Mesothelial cell of epicardium (in vitro differentiated cells): Measurements from ENCODE around the gene TMPRSS6. TPM values are rescaled to one million over a fixed set of nuclear protein-coding genes. Genes with fewer than 3 reads are reported as not detected.

Source experiments
- DNase-seq, 2 experiments: peaks; one replicate each; pipeline ENCODE4 v3.0.0; 2021; ENCODE audit warnings: low spot score in 2 of 2; ENCODE audit not compliant: unreplicated experiment in 2 of 2
- H3K27ac Mint-ChIP-seq: 2 replicates; pipeline ENCODE4 v1.8.0; 2021; ENCODE audit warnings: mixed read lengths
- H3K27me3 Mint-ChIP-seq: 2 replicates; pipeline ENCODE4 v1.8.0; 2021; ENCODE audit warnings: low read depth, mixed read lengths
- H3K36me3 Mint-ChIP-seq: 2 replicates; pipeline ENCODE4 v1.8.0; 2021; ENCODE audit warnings: mixed read lengths
- H3K4me1 Mint-ChIP-seq: 2 replicates; pipeline ENCODE4 v1.8.0; 2021; ENCODE audit warnings: mixed read lengths
- H3K4me3 Mint-ChIP-seq: 2 replicates; pipeline ENCODE4 v1.8.0; 2021; ENCODE audit warnings: mild to moderate bottlenecking, moderate library complexity, mixed read lengths
- H3K9me3 Mint-ChIP-seq: 2 replicates; pipeline ENCODE4 v1.8.0; 2021; ENCODE audit warnings: mixed read lengths
- CTCF ChIP-seq: fragments of 200-600 bp; sonication (generic); IDR thresholded peaks from one replicate; pipeline ENCODE4 v1.5.0; 2021; ENCODE audit warnings: antibody characterized with exemption; ENCODE audit not compliant: unreplicated experiment
- total RNA-seq: library from RNA; stranded (reverse); gene quantifications from 3 replicates; pipeline ENCODE4 v1.2.1, GENCODE V29; 2021

Gene TMPRSS6
- total RNA-seq, 1 donor from 2014 or later = not detected

GRCh38 chr22:37043209-37043827 lies 66.2 kb downstream of the TMPRSS6 start:
- no peaks in the 10 kb centered on the region for H3K9me3 Mint-ChIP-seq
- H3K36me3 Mint-ChIP-seq = no peaks in the 10 kb centered on the region
- no peak overlapping the region for H3K27ac Mint-ChIP-seq
- no peak overlapping the region for H3K4me3 Mint-ChIP-seq
- H3K27me3 Mint-ChIP-seq = no peaks in the 10 kb centered on the region
- DNase-seq = no peak
- H3K4me1 Mint-ChIP-seq = peaks cover 2% of the 10 kb centered on the region
- no peak for TF ChIP-seq CTCF

- Mint-ChIP-seq H3K27ac (no peak overlapping the region), H3K27me3 (peaks cover 3% of the 10 kb centered on the region), H3K4me1 (peaks cover 2% of the 10 kb centered on the region), H3K9me3 (no peaks in the 10 kb centered on the region), H3K36me3 (no peaks in the 10 kb centered on the region), H3K4me3 (no peak overlapping the region)
- no peak for DNase-seq
- TF ChIP-seq CTCF = no peak
Observed at GRCh38 chr22:37039466-37039865, 70.0 kb downstream of the TMPRSS6 start.

- no peak overlapping the region for H3K4me3 Mint-ChIP-seq
- TF ChIP-seq CTCF = no peak
- H3K9me3 Mint-ChIP-seq = no peaks in the 10 kb centered on the region
- no peak overlapping the region for H3K27ac Mint-ChIP-seq
- DNase-seq = no peak
- H3K36me3 Mint-ChIP-seq = no peaks in the 10 kb centered on the region
- H3K4me1 Mint-ChIP-seq = peaks cover 12% of the 10 kb centered on the region
- H3K27me3 Mint-ChIP-seq = peaks cover 3% of the 10 kb centered on the region
Observed at GRCh38 chr22:37037669-37038068, 71.8 kb downstream of the TMPRSS6 start.

DNA sequence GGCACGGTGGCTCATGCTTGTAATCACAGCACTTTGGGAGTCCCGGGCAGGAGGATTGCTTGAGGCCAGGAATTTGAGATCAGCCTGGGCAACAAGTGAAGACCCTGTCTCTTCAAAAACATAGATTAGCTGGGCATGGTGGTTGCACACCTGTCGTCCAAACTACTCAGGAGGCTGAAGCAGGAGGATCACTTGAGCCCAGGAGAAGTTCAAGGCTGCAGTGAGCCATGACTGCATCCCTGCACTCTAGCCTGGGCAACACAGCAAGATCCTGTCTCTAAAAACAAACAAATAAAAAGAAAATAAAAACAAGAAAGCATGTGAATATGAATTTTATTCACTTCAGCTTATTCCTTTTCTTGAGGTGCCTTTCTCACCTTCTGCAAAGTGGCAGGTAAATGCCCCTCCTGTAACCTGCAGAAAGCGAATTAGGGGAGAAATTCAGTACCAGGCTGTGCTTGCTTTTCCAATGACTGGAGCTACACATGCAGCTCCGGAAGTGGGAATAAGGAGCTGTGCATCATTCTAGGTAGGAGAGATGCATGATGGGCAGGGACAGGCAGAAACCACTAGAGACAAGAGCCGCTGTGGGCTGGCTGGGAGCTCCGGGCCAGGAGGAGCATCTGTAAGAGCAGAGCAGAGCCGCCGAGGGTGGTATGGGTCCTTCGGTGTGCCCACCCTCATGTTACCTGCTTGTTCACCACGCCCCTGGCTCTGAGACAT lies 72.7 kb downstream of the TMPRSS6 start:
- no peak for DNase-seq
- no peak overlapping the region for H3K4me3 Mint-ChIP-seq
- H3K9me3 Mint-ChIP-seq = no peaks in the 10 kb centered on the region
- H3K4me1 Mint-ChIP-seq = peaks cover 20% of the 10 kb centered on the region
- no peak for TF ChIP-seq CTCF
- peaks cover 3% of the 10 kb centered on the region for H3K27me3 Mint-ChIP-seq
- H3K27ac Mint-ChIP-seq = no peak overlapping the region
- H3K36me3 Mint-ChIP-seq = no peaks in the 10 kb centered on the region

GRCh38 chr22:37033605-37034430 lies 75.7 kb downstream of the TMPRSS6 start:
- no peaks in the 10 kb centered on the region for H3K36me3 Mint-ChIP-seq
- no peak overlapping the region for H3K27ac Mint-ChIP-seq
- TF ChIP-seq CTCF = no peak
- peaks cover 19% of the 10 kb centered on the region for H3K4me1 Mint-ChIP-seq
- H3K9me3 Mint-ChIP-seq = no peaks in the 10 kb centered on the region
- peaks cover 3% of the 10 kb centered on the region for H3K27me3 Mint-ChIP-seq
- no peak for DNase-seq
- no peak overlapping the region for H3K4me3 Mint-ChIP-seq
